Choroid plexus epithelial cell (primary cell): Measurements from ENCODE around the gene ZNF697.
"Not testable (repeated sequence)": the region's sequence is repeated elsewhere in the genome, so short reads cannot be mapped to it uniquely, and the experiment has no call there.

ENCODE experiments used
- DNase-seq: peaks from one replicate; pipeline ENCODE4 v3.0.0-alpha.2; 2010; ENCODE audit warnings: low read depth
- H3K4me3 ChIP-seq: 2 replicates; pipeline ENCODE4 v1.5.1; 2011; ENCODE audit warnings: low read depth, mild to moderate bottlenecking, control low read depth, low read length, moderate library complexity
- TF ChIP-seq, protein P1 (sequence below): conservative IDR thresholded peaks from 2 replicates; pipeline ENCODE4 v1.5.1; 2011; ENCODE audit warnings: low read depth, mild to moderate bottlenecking, control low read depth, inconsistent platforms, low read length, moderate library complexity

The ZNF697 gene

DNA sequence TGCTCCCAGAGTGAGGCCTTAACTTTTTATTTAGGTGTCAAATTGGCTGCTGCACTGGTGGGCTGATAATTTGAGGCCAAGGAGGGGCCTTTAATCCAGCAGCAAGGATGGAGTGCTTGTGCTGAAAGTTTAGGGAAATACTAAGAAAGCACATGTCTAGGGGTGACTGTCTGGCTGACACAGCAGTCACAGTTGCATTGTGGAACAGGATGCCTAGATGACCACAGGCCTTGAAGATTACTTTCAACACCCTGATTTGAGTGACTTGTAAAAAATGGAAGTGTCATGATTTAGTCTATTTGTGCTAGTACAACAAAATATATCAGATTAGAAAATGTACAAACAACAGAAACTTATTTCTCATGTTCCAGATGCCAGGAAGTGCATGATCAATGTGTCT is 57.7 kb downstream of the ZNF697 start:
- H3K4me3 ChIP-seq = no peak overlapping the region
- DNase-seq = no peak
- TF ChIP-seq, protein P1, sequence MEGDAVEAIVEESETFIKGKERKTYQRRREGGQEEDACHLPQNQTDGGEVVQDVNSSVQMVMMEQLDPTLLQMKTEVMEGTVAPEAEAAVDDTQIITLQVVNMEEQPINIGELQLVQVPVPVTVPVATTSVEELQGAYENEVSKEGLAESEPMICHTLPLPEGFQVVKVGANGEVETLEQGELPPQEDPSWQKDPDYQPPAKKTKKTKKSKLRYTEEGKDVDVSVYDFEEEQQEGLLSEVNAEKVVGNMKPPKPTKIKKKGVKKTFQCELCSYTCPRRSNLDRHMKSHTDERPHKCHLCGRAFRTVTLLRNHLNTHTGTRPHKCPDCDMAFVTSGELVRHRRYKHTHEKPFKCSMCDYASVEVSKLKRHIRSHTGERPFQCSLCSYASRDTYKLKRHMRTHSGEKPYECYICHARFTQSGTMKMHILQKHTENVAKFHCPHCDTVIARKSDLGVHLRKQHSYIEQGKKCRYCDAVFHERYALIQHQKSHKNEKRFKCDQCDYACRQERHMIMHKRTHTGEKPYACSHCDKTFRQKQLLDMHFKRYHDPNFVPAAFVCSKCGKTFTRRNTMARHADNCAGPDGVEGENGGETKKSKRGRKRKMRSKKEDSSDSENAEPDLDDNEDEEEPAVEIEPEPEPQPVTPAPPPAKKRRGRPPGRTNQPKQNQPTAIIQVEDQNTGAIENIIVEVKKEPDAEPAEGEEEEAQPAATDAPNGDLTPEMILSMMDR = no peak

DNA sequence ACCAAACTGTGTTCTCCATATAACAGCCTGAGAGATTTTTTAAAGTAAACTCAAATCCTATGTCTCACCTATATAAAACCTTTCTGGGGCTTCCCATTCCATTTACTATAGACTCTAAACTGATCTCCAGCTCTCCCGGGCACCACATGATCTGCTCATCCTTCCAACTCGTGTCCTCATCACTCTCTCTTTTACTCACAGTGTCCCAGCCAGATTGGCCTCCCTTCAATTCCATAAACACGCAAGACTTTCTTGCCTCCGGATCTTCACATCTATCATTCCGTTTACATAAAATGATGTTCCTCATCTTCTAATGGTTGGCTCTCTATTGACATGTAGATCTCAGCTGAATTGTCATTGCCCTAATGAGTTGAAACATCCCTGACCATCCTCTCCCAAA is 59.4 kb downstream of the ZNF697 start:
- H3K4me3 ChIP-seq = no peak overlapping the region
- TF ChIP-seq, protein P1 = no peak
- DNase-seq = no peak

DNA sequence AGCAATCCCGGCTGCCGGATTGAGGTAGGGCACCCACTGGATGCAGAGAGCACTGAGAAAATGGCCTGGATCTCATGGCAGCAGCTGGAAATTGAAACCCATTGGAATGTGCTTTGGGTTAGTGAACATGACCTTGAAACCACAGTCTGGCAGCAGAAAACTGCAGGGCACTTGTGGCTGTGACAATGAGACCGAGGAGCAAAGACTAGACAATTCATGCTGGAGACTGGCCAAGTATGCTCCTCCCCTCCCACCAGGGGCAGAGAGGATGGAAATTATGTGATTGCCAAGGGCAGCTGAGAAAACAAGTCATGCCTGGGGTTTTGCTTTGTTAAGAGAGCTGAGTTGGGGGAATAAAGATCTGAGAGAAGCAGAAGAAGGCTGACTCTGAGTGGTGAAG is 60.7 kb downstream of the ZNF697 start:
- TF ChIP-seq, protein P1 = no peak

DNA sequence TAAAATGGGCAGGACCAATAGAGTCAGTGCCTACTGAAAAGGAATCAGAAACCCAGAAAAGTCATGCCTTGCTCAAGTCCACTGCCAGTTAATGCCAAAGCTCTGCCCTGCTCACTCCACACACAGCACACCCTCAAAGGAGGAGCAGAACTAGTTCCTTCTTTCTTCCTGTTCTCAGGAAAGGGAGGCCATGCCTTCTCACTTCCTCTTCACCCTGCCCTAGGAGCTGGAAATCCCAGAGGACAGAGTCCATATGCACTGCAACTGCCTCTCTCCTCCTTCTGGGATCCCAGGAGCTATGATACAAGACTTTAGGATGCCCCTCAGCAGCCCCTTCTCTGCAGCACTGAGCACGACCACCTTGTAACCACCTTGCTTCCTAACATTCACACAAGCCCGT is 62.3 kb downstream of the ZNF697 start:
- DNase-seq, H3K4me3 ChIP-seq: not testable (repeated sequence)

More for the DNA sequence above, 60.7 kb downstream of the ZNF697 start:
- no peak overlapping the region for H3K4me3 ChIP-seq
- peak; percentile 74 for DNase-seq

DNA sequence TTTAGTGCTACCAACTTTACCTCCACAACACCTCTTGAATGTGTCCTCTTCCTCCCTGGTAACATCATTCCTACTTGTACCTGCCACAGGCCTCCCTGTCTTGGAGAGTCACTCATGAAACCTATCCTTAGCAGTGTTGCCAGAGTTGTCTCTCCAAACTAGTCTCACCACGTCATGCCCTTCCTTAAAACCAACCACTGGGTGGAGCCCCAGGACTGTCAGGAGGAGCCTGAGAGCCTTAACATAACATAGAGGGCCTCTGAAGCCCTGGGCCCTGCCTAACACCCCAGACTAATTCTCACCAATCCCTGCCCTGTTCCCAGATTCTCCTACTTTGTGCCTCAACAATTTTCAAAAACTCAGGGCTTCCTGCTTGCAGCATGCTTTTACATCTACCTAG is 65.3 kb downstream of the ZNF697 start:
- H3K4me3 ChIP-seq = no peak overlapping the region
- TF ChIP-seq, protein P1 = peak; percentile 76
- DNase-seq = peak; percentile 80

DNA sequence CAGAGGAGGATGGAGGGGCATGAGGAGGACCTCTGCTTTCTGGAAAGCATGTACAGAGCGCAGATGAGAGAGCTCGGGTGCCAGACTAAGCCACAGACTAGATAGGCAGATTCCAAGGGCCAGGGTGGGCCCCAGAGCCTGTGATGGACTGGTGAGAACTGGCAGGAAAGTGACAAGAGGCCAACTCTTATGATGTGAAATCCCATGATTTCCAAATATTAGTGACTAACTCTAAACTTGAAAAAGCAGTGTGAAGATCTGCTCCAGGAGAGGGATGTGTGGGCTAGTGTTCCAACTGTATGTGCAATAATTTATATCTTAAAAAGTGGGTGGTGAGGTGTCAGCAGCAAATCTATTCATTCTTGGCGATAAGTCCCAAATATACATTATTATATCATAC is 67.0 kb downstream of the ZNF697 start:
- not testable (repeated sequence) for DNase-seq, H3K4me3 ChIP-seq

DNA sequence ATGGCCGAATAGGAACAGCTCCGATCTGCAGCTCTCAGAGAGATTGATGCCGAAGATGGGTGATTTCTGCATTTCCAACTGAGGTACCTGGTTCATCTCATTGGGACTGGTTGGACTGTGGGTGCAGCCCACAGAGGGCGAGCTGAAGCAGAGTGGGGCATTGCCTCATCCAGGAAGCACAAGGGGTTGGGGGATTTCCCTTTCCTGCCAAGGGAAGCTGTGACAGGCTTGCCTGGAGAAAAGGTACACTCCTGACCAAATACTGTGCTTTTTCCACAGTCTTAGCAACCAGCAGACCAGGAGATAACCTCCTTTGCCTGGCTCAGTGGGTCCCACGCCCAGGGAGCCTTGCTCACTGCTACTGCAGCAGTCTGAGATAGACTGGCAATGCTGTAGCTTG is 74.2 kb downstream of the ZNF697 start:
- no peak overlapping the region for H3K4me3 ChIP-seq
- DNase-seq = no peak
- TF ChIP-seq, protein P1 = no peak

DNA sequence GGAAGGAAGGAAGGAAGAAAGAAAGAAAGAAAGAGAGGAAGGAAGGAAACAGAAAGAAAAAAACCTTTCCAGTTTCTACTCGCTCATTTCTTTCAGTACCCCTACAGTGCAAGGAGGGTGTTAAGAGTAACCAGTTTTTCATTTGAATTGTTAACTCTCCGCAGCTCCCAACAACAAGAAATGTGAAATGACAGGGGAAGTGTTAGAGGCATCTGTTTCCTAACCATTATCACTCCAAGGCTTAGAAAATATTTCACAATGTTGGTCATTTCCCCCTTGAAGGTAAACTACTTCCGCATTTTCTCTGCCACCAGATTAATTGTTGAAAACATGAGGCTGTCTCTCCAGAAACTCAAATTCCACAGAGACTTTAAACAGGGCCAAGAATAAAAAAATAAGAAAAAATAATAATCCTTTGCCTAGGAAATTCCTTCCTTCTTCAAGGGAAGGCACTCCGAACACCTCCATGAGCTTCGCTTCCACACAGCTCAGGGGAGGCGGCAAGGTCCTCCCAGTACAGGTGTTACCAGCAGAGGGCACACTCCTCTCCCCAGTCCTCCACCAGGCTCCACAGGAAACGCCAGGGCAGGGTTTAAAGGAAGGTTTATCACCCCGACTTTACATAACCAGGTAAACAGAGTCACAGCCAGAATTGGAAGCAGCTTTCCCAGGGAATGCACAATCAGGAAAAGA is 78.0 kb downstream of the ZNF697 start:
- H3K4me3 ChIP-seq, DNase-seq: not testable (repeated sequence)
